Omental fat pad (tissue), 4 donors: ENCODE results near the gene LRRC8C. TPM values are rescaled to one million over a fixed set of nuclear protein-coding genes. Genes with fewer than 3 reads are reported as not detected.
"Not testable (repeated sequence)": the region's sequence is repeated elsewhere in the genome, so short reads cannot be mapped to it uniquely, and the experiment has no call there.

ENCODE experiments used
- ATAC-seq: fragments of 150-250 bp; one replicate; pipeline ENCODE4 v1.9.1; 2016; ENCODE audit warnings: mild to moderate bottlenecking, moderate library complexity; ENCODE audit not compliant: low FRiP score
- DNase-seq: peaks from one replicate; pipeline ENCODE4 v3.0.0-alpha.2; 2019; ENCODE audit warnings: low spot score
- CTCF ChIP-seq, 3 donors: fragments of 450-650 bp; IDR thresholded peaks; one replicate each; pipeline ENCODE4 v1.5.1; 2016 to 2017; ENCODE audit warnings: antibody characterized with exemption in 3 of 3, mild to moderate bottlenecking in 3 of 3, moderate library complexity in 2 of 3
- total RNA-seq, 4 donors: library from RNA; depleted of rRNA; stranded (reverse); fragments of >200 nt; gene quantifications; one replicate each; pipeline ENCODE4 v1.1.0, GENCODE V29; 2016

LRRC8C gene
- total RNA-seq, result 10 to 100 TPM; 10.9 to 39.4 (median 19.3) TPM

- peak; percentile 26 for DNase-seq
- TF ChIP-seq CTCF (IDR thresholded peaks at IDR 0.05), result peak in 1 of 3 donors; percentile 22
- ATAC-seq, result peak; percentile 95
Measured at GRCh38 chr1:89632657-89633247, at the start of gene LRRC8C. Gene LRRC8C (plus strand): TSS chr1:89633120. CDS start chr1:89686474, 53,354 bp downstream.

GRCh38 chr1:89584211-89584610, 48.7 kb upstream of the LRRC8C start:
- DNase-seq, result no peak
- ATAC-seq, result no peak
- TF ChIP-seq CTCF (IDR thresholded peaks at IDR 0.05), result no peak

GRCh38 chr1:89584781-89585180, 48.1 kb upstream of the LRRC8C start:
- DNase-seq (no peak), ATAC-seq (no peak)
- TF ChIP-seq CTCF (IDR thresholded peaks at IDR 0.05), result no peak

- no peak for ATAC-seq
- no peak for TF ChIP-seq CTCF (IDR thresholded peaks at IDR 0.05)
- DNase-seq, result no peak
Measured at GRCh38 chr1:89587729-89588161, 45.2 kb upstream of the LRRC8C start.

GRCh38 chr1:89588480-89588879, 44.4 kb upstream of the LRRC8C start:
- ATAC-seq (no peak), DNase-seq (no peak)
- no peak for TF ChIP-seq CTCF (IDR thresholded peaks at IDR 0.05)

GRCh38 chr1:89589515-89589914, 43.4 kb upstream of the LRRC8C start:
- no peak for DNase-seq
- no peak for ATAC-seq
- TF ChIP-seq CTCF (IDR thresholded peaks at IDR 0.05), result no peak

- TF ChIP-seq CTCF (IDR thresholded peaks at IDR 0.05), result no peak
- no peak for DNase-seq
- no peak for ATAC-seq
Measured at GRCh38 chr1:89590341-89591080, 42.4 kb upstream of the LRRC8C start.

- not testable (repeated sequence) for ATAC-seq, DNase-seq
Measured at GRCh38 chr1:89592861-89593302, 40.0 kb upstream of the LRRC8C start.
